Calu3 (cell line): ENCODE results near the gene SLC7A6. TPM values are rescaled to one million over a fixed set of nuclear protein-coding genes. Genes with fewer than 3 reads are reported as not detected.

Experiments
- BruUV-seq: library from RNA; stranded (reverse); fragments of 400-500 nt; replicated peaks from 2 replicates; lab custom pipeline; 2021; lab: Mats Ljungman, UMichigan
- CTCF ChIA-PET: fragments of 300-600 bp; sonication (Branson Sonifier 250); formaldehyde crosslinking; loops from one replicate; lab custom pipeline; 2022; ENCODE audit warnings: antibody characterized with exemption; lab: Charles Lee
- DNase-seq: peaks from one replicate; pipeline ENCODE4 v3.0.0; 2022
- H3K27ac Mint-ChIP-seq: one replicate; pipeline ENCODE4 v1.8.0; 2022; ENCODE audit warnings: mixed read lengths; ENCODE audit not compliant: unreplicated experiment
- H3K27me3 Mint-ChIP-seq: one replicate; pipeline ENCODE4 v1.8.0; 2022; ENCODE audit warnings: mixed read lengths; ENCODE audit not compliant: unreplicated experiment
- H3K36me3 Mint-ChIP-seq: one replicate; pipeline ENCODE4 v1.8.0; 2022; ENCODE audit warnings: mild to moderate bottlenecking, moderate library complexity, mixed read lengths; ENCODE audit not compliant: insufficient read depth, unreplicated experiment
- H3K4me1 Mint-ChIP-seq: one replicate; pipeline ENCODE4 v1.8.0; 2022; ENCODE audit warnings: mild to moderate bottlenecking, low read depth, mixed read lengths; ENCODE audit not compliant: unreplicated experiment
- H3K4me3 Mint-ChIP-seq: one replicate; pipeline ENCODE4 v1.8.0; 2022; ENCODE audit warnings: mild to moderate bottlenecking, low read depth, moderate library complexity, mixed read lengths; ENCODE audit not compliant: unreplicated experiment
- H3K9me3 Mint-ChIP-seq: one replicate; pipeline ENCODE4 v1.8.0; 2022; ENCODE audit warnings: low read depth, mixed read lengths; ENCODE audit not compliant: unreplicated experiment
- intact Hi-C: fragments of 100-400 bp; cut with micrococcal nuclease; formaldehyde crosslinking; loops from one replicate; pipeline ENCODE4 v1.10.0; 2022; ENCODE audit not compliant: unreplicated experiment
- total RNA-seq: library from RNA; stranded (reverse); gene quantifications from 2 replicates; pipeline ENCODE4 v1.2.3, GENCODE V29; 2022
- TF ChIP-seq, protein P1 (sequence below): fragments of 200-600 bp; IDR thresholded peaks from one replicate; pipeline ENCODE4 v1.8.0; 2022; ENCODE audit warnings: antibody characterized with exemption; ENCODE audit not compliant: unreplicated experiment

SLC7A6 gene
- total RNA-seq, 1 experiment from 2014 or later = 45.4 TPM

DNA sequence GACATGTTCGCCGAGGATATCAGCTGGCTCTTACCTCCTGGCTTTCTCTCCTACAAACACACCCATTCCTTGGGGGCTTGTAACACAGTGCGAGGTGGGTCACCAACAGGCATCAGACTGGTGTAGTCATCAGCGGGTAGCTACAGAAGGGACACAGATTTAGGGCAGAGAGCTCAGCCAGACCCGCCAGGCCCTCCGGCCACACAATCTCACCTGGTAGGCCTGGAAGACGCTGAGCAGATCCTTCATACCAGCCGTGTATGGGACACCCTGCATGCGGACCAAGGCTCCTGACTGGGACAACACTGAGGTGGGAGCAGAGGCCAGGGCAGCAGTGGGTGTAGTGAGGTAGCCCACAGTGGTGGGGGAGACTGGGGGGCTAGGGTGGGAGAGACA lies 34.2 kb upstream of the SLC7A6 start:
- Mint-ChIP-seq H3K27ac (peak overlapping the region; percentile 40), H3K4me1 (peaks cover 26% of the 10 kb centered on the region), H3K36me3 (peaks cover 75% of the 10 kb centered on the region), H3K27me3 (no peaks in the 10 kb centered on the region), H3K9me3 (no peaks in the 10 kb centered on the region), H3K4me3 (no peak overlapping the region)
- TF ChIP-seq, protein P1, sequence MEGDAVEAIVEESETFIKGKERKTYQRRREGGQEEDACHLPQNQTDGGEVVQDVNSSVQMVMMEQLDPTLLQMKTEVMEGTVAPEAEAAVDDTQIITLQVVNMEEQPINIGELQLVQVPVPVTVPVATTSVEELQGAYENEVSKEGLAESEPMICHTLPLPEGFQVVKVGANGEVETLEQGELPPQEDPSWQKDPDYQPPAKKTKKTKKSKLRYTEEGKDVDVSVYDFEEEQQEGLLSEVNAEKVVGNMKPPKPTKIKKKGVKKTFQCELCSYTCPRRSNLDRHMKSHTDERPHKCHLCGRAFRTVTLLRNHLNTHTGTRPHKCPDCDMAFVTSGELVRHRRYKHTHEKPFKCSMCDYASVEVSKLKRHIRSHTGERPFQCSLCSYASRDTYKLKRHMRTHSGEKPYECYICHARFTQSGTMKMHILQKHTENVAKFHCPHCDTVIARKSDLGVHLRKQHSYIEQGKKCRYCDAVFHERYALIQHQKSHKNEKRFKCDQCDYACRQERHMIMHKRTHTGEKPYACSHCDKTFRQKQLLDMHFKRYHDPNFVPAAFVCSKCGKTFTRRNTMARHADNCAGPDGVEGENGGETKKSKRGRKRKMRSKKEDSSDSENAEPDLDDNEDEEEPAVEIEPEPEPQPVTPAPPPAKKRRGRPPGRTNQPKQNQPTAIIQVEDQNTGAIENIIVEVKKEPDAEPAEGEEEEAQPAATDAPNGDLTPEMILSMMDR = no peak
- CTCF ChIA-PET = interaction anchor here (1.2 kb wide), 1 partner anchor 30 kb away, joined by 4 read pairs; no protein-coding TSS in a partner anchor
- BruUV-seq = no TSS peak
- intact Hi-C loops = no loop called here
- DNase-seq = no peak

DNA sequence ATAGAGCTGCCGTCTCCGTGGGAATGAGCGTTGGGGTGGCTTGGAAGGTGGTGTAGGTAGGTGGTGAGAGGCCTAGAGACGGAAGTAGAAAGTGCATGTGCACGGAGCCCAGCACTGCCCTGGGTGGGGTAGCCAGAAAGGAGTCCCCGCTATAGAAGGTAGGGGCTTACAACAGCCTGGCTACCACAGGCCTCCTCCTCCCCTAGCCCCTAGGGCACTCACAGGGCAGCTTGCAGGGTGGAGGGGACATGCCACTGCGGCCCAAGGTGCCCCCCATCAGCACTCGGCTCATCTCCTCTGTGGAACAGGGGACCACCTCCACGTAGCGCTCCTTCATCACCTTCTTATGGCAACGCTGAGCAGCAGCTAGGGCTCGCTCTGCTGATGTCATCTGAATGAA lies 33.4 kb upstream of the SLC7A6 start:
- Mint-ChIP-seq H3K4me1 (peaks cover 26% of the 10 kb centered on the region), H3K27me3 (no peaks in the 10 kb centered on the region), H3K27ac (no peak overlapping the region), H3K36me3 (peaks cover 80% of the 10 kb centered on the region), H3K9me3 (no peaks in the 10 kb centered on the region), H3K4me3 (no peak overlapping the region)
- CTCF ChIA-PET = no interaction called here
- TF ChIP-seq, protein P1 = no peak
- no peak for DNase-seq
- no TSS peak for BruUV-seq
- intact Hi-C loops = no loop called here

DNA sequence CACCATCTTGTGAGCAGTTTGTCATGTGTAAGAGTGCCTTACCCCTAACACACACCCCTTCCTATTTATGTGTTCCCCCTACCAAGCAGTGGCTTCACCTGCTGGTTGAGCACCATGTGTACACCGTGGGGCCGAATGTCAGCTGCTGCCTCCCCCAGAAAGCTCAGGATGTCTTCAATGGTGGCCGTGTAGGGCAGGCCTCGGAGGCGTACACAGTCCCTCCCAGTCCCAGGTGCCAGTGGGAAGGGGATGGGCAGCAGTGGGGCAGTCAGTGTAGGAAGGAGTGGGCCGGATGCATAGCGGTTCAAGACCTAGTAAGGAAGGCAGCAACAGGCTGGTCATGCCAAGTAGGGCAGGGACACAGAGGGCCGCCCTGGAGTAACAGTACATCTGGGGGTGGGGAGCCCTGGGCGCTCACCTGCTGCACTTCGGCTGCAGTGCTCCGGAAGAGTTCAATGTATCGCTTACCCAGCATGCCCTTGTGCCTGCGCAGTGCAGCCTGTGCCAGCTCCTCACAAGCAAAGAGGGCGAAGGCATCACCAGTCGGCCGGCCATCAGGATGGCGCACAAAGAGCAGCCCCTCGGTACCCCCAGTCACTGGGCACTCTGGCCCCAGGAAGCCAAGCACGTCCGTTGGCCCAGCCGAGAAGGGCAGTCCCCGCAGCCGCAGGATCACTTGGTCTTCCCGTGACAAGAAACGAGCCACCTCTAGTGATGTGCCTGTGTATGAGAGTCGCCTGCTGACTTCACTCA lies 32.8 kb upstream of the SLC7A6 start:
- CTCF ChIA-PET = interaction anchor here (0.5 kb wide), 1 partner anchor 227 kb away, joined by 5 read pairs; no protein-coding TSS in a partner anchor

DNA sequence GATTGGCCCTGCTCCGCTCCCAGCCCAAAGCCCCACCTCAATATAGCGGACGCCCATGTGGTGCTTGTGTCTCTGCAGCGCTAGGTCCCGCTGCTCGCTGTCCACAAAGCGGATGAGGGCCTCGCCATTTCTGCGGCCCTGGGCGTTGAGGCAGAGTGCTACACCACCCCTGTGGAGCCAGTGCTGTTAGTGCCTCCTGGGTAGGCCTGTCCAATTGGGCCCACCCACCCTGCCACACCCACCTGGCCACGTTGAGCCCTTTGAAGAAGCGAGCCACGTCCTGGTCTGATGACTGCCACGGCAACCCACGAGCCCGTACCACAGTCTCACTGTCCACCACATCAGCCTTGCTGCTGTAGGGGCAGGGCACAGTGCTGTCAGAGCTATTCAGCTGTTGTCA lies 32.0 kb upstream of the SLC7A6 start:
- no peak overlapping the region for H3K4me3 Mint-ChIP-seq
- H3K27ac Mint-ChIP-seq = no peak overlapping the region
- intact Hi-C loops = no loop called here
- DNase-seq = no peak
- H3K27me3 Mint-ChIP-seq = no peaks in the 10 kb centered on the region
- peaks cover 88% of the 10 kb centered on the region for H3K36me3 Mint-ChIP-seq
- no peaks in the 10 kb centered on the region for H3K9me3 Mint-ChIP-seq
- BruUV-seq = no TSS peak
- TF ChIP-seq, protein P1 = no peak
- CTCF ChIA-PET = interaction anchor here (0.5 to 0.7 kb wide), 2 partner anchors 228 to 1200 kb away, joined by 5 to 6 read pairs; no protein-coding TSS in a partner anchor
- H3K4me1 Mint-ChIP-seq = peaks cover 37% of the 10 kb centered on the region

More for the DNA sequence above, 32.8 kb upstream of the SLC7A6 start:
- no peak overlapping the region for H3K4me3 Mint-ChIP-seq
- DNase-seq = no peak
- peaks cover 30% of the 10 kb centered on the region for H3K4me1 Mint-ChIP-seq
- intact Hi-C loops = no loop called here
- no TSS peak for BruUV-seq
- TF ChIP-seq, protein P1 = no peak
- H3K27ac Mint-ChIP-seq = no peak overlapping the region
- no peaks in the 10 kb centered on the region for H3K27me3 Mint-ChIP-seq
- no peaks in the 10 kb centered on the region for H3K9me3 Mint-ChIP-seq
- H3K36me3 Mint-ChIP-seq = peaks cover 86% of the 10 kb centered on the region
